Measurements from ENCODE around the gene CYTH3. TPM values are rescaled to one million over a fixed set of nuclear protein-coding genes. Genes with fewer than 3 reads are reported as not detected.
"Not testable (repeated sequence)": the region's sequence is repeated elsewhere in the genome, so short reads cannot be mapped to it uniquely, and the experiment has no call there.

The CYTH3 gene
- 6.7 TPM for polyA plus RNA-seq (2013, experiment 1 of 2)
- 9.0 TPM for polyA plus RNA-seq (2013, experiment 2 of 2)

- H3K9ac ChIP-seq (ENCODE audit: low read depth, low read length): peak within 1 kb of the TSS; percentile 72
- 8% methylated on average over 67 of the region's 67 CpGs for WGBS
- peaks cover 12% of the 10 kb centered on the region; the same call in 1 of the 2 replicates for H3K4me1 ChIP-seq (ENCODE audit: insufficient read depth, low read length)
These were observed at the start of gene CYTH3 for GRCh38 chr7:6272481-6273323. Gene CYTH3 (minus strand): TSS chr7:6272624. CDS start chr7:6272507, 117 bp downstream.

GRCh38 chr7:6320791-6321190, 48.4 kb upstream of the CYTH3 start:
- Histone ChIP-seq H3K27ac (ENCODE audit: low read depth, low read length) (no peak overlapping the region), H3K36me3 (ENCODE audit: insufficient read depth, low read length) (no peaks in the 10 kb centered on the region), H3K27me3 (ENCODE audit: insufficient read depth, low read length) (no peaks in the 10 kb centered on the region), H3K4me1 (ENCODE audit: insufficient read depth, low read length) (peaks cover 7% of the 10 kb centered on the region), H3K9me3 (ENCODE audit: insufficient read depth, low read depth, low read length) (no peaks in the 10 kb centered on the region), H3K9ac (ENCODE audit: low read depth, low read length) (no peak overlapping the region), H3K4me3 (ENCODE audit: low read length) (no peak overlapping the region)
- 73% methylated on average over 1 of the region's 1 CpG for WGBS

More at GRCh38 chr7:6272481-6273323, at the start of gene CYTH3:
- Histone ChIP-seq H3K9me3 (ENCODE audit: insufficient read depth, low read depth, low read length) (no peaks in the 10 kb centered on the region), H3K36me3 (ENCODE audit: insufficient read depth, low read length) (no peaks in the 10 kb centered on the region), H3K27me3 (ENCODE audit: insufficient read depth, low read length) (peaks cover 24% of the 10 kb centered on the region), H3K27ac (ENCODE audit: low read depth, low read length) (no peak within 1 kb of the TSS), H3K4me3 (ENCODE audit: low read length) (peak within 1 kb of the TSS; percentile 93)

- Histone ChIP-seq H3K36me3 (ENCODE audit: insufficient read depth, low read length) (no peaks in the 10 kb centered on the region), H3K4me1 (ENCODE audit: insufficient read depth, low read length) (peaks cover 7% of the 10 kb centered on the region), H3K4me3 (ENCODE audit: low read length) (no peak overlapping the region), H3K27ac (ENCODE audit: low read depth, low read length) (no peak overlapping the region), H3K27me3 (ENCODE audit: insufficient read depth, low read length) (no peaks in the 10 kb centered on the region), H3K9me3 (ENCODE audit: insufficient read depth, low read depth, low read length) (no peaks in the 10 kb centered on the region), H3K9ac (ENCODE audit: low read depth, low read length) (no peak overlapping the region)
- 83% methylated on average over 16 of the region's 16 CpGs for WGBS
These were observed 45.5 kb upstream of the CYTH3 start for GRCh38 chr7:6317797-6318438.

- H3K27me3 ChIP-seq (ENCODE audit: insufficient read depth, low read length): no peaks in the 10 kb centered on the region
- H3K36me3 ChIP-seq (ENCODE audit: insufficient read depth, low read length): no peaks in the 10 kb centered on the region
- WGBS: 88% methylated on average over 5 of the region's 6 CpGs
- H3K9me3 ChIP-seq (ENCODE audit: insufficient read depth, low read depth, low read length): no peaks in the 10 kb centered on the region
- H3K27ac ChIP-seq (ENCODE audit: low read depth, low read length): no peak overlapping the region
- H3K4me3 ChIP-seq (ENCODE audit: low read length): no peak overlapping the region
- H3K4me1 ChIP-seq (ENCODE audit: insufficient read depth, low read length): peaks cover 7% of the 10 kb centered on the region
- H3K9ac ChIP-seq (ENCODE audit: low read depth, low read length): no peak overlapping the region
These were observed 43.8 kb upstream of the CYTH3 start for GRCh38 chr7:6316226-6316625.

GRCh38 chr7:6315746-6316145, 43.3 kb upstream of the CYTH3 start:
- Histone ChIP-seq H3K4me3 (ENCODE audit: low read length) (no peak overlapping the region), H3K4me1 (ENCODE audit: insufficient read depth, low read length) (peaks cover 7% of the 10 kb centered on the region), H3K9me3 (ENCODE audit: insufficient read depth, low read depth, low read length) (no peaks in the 10 kb centered on the region), H3K9ac (ENCODE audit: low read depth, low read length) (no peak overlapping the region), H3K27me3 (ENCODE audit: insufficient read depth, low read length) (no peaks in the 10 kb centered on the region), H3K27ac (ENCODE audit: low read depth, low read length) (no peak overlapping the region), H3K36me3 (ENCODE audit: insufficient read depth, low read length) (no peaks in the 10 kb centered on the region)
- 95% methylated on average over 8 of the region's 8 CpGs for WGBS

- Histone ChIP-seq H3K4me1 (ENCODE audit: insufficient read depth, low read length) (no peaks in the 10 kb centered on the region), H3K9ac (ENCODE audit: low read depth, low read length) (no peak overlapping the region)
These were observed 38.0 kb upstream of the CYTH3 start for GRCh38 chr7:6310271-6310993.

GRCh38 chr7:6307762-6308161, 35.3 kb upstream of the CYTH3 start:
- no peaks in the 10 kb centered on the region for H3K27me3 ChIP-seq (ENCODE audit: insufficient read depth, low read length)
- 77% methylated on average over 5 of the region's 5 CpGs for WGBS
- no peaks in the 10 kb centered on the region for H3K36me3 ChIP-seq (ENCODE audit: insufficient read depth, low read length)
- no peaks in the 10 kb centered on the region for H3K4me1 ChIP-seq (ENCODE audit: insufficient read depth, low read length)
- no peaks in the 10 kb centered on the region for H3K9me3 ChIP-seq (ENCODE audit: insufficient read depth, low read depth, low read length)
- no peak overlapping the region for H3K4me3 ChIP-seq (ENCODE audit: low read length)
- H3K27ac ChIP-seq (ENCODE audit: low read depth, low read length): no peak overlapping the region
- H3K9ac ChIP-seq (ENCODE audit: low read depth, low read length): no peak overlapping the region; the same call in 1 of the 2 replicates

More at GRCh38 chr7:6310271-6310993, 38.0 kb upstream of the CYTH3 start:
- H3K27ac ChIP-seq (ENCODE audit: low read depth, low read length): no peak overlapping the region
- no peaks in the 10 kb centered on the region for H3K36me3 ChIP-seq (ENCODE audit: insufficient read depth, low read length)
- WGBS: 96% methylated on average over 7 of the region's 10 CpGs
- no peaks in the 10 kb centered on the region for H3K27me3 ChIP-seq (ENCODE audit: insufficient read depth, low read length)
- H3K4me3 ChIP-seq (ENCODE audit: low read length): no peak overlapping the region
- no peaks in the 10 kb centered on the region for H3K9me3 ChIP-seq (ENCODE audit: insufficient read depth, low read depth, low read length)

GRCh38 chr7:6306471-6306870, 34.0 kb upstream of the CYTH3 start:
- no peaks in the 10 kb centered on the region for H3K36me3 ChIP-seq (ENCODE audit: insufficient read depth, low read length)
- no peak overlapping the region for H3K4me3 ChIP-seq (ENCODE audit: low read length)
- WGBS: 87% methylated on average over 3 of the region's 3 CpGs
- H3K27me3 ChIP-seq (ENCODE audit: insufficient read depth, low read length): no peaks in the 10 kb centered on the region
- no peaks in the 10 kb centered on the region for H3K4me1 ChIP-seq (ENCODE audit: insufficient read depth, low read length)
- no peak overlapping the region for H3K27ac ChIP-seq (ENCODE audit: low read depth, low read length)
- no peak overlapping the region for H3K9ac ChIP-seq (ENCODE audit: low read depth, low read length)
- H3K9me3 ChIP-seq (ENCODE audit: insufficient read depth, low read depth, low read length): no peaks in the 10 kb centered on the region

GRCh38 chr7:6305330-6305729, 32.9 kb upstream of the CYTH3 start:
- Histone ChIP-seq H3K9me3 (ENCODE audit: insufficient read depth, low read depth, low read length) (no peaks in the 10 kb centered on the region), H3K27me3 (ENCODE audit: insufficient read depth, low read length) (no peaks in the 10 kb centered on the region), H3K27ac (ENCODE audit: low read depth, low read length) (no peak overlapping the region), H3K36me3 (ENCODE audit: insufficient read depth, low read length) (no peaks in the 10 kb centered on the region), H3K4me3 (ENCODE audit: low read length) (no peak overlapping the region), H3K4me1 (ENCODE audit: insufficient read depth, low read length) (no peaks in the 10 kb centered on the region), H3K9ac (ENCODE audit: low read depth, low read length) (no peak overlapping the region)
- whole genome bisulfite sequencing: 92% methylated on average over 2 of the region's 2 CpGs

GRCh38 chr7:6301446-6301845, 29.0 kb upstream of the CYTH3 start:
- WGBS: 94% methylated on average over 4 of the region's 4 CpGs
- H3K36me3 ChIP-seq (ENCODE audit: insufficient read depth, low read length); H3K27me3 ChIP-seq (ENCODE audit: insufficient read depth, low read length); H3K4me3 ChIP-seq (ENCODE audit: low read length); H3K4me1 ChIP-seq (ENCODE audit: insufficient read depth, low read length); H3K9ac ChIP-seq (ENCODE audit: low read depth, low read length); H3K27ac ChIP-seq (ENCODE audit: low read depth, low read length); H3K9me3 ChIP-seq (ENCODE audit: insufficient read depth, low read depth, low read length): not testable (repeated sequence)

- no peak overlapping the region for H3K27ac ChIP-seq (ENCODE audit: low read depth, low read length)
These were observed 27.4 kb upstream of the CYTH3 start for GRCh38 chr7:6299774-6300173.

More at GRCh38 chr7:6299774-6300173, 27.4 kb upstream of the CYTH3 start:
- no peaks in the 10 kb centered on the region for H3K4me1 ChIP-seq (ENCODE audit: insufficient read depth, low read length)
- H3K27me3 ChIP-seq (ENCODE audit: insufficient read depth, low read length): no peaks in the 10 kb centered on the region
- H3K9ac ChIP-seq (ENCODE audit: low read depth, low read length): no peak overlapping the region
- H3K36me3 ChIP-seq (ENCODE audit: insufficient read depth, low read length): no peaks in the 10 kb centered on the region
- no peaks in the 10 kb centered on the region for H3K9me3 ChIP-seq (ENCODE audit: insufficient read depth, low read depth, low read length)
- H3K4me3 ChIP-seq (ENCODE audit: low read length): no peak overlapping the region
- 88% methylated on average over 4 of the region's 4 CpGs for WGBS

All from HUES64 (cell line).